Activated effector memory CD4-positive, alpha-beta T cell treated with Interleukin-2 at 50 U/mL for 16 hours (primary cell): Measurements from ENCODE around the gene GP1BA.

ENCODE experiments used
- DNase-seq: peaks from one replicate; pipeline ENCODE4 v3.0.0-alpha.2; 2020

The GP1BA gene

DNA sequence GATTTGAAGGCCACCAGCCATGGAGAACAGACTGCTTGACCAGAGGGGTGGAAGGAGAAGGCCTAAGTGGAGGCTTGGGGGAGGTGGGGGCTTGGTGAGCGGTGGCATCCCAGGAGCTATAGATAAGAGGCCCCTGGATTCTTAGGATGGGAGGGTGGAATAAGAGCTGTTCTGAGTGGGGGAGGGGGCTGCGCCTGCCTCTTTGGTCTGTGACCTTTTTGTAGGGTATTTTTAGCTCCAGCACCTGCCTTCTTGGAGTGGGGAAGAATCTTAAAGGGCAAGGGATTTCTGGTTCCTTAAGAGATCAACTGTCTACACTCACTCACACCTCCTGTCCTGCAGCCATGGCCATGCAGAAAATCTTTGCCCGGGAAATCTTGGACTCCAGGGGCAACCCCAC is 19.4 kb downstream of the GP1BA start:
- no peak for DNase-seq

GRCh38 chr17:4953451-4953961 is 21.4 kb downstream of the GP1BA start:
- DNase-seq, result no peak

GRCh38 chr17:4955091-4955490 is 23.0 kb downstream of the GP1BA start:
- no peak for DNase-seq

- DNase-seq, result no peak
Measured at GRCh38 chr17:4956493-4957061, 24.5 kb downstream of the GP1BA start.

- DNase-seq, result no peak
Measured at GRCh38 chr17:4958102-4958501, 26.0 kb downstream of the GP1BA start.

- DNase-seq, result no peak
Measured at GRCh38 chr17:4959261-4959965, 27.3 kb downstream of the GP1BA start.

DNA sequence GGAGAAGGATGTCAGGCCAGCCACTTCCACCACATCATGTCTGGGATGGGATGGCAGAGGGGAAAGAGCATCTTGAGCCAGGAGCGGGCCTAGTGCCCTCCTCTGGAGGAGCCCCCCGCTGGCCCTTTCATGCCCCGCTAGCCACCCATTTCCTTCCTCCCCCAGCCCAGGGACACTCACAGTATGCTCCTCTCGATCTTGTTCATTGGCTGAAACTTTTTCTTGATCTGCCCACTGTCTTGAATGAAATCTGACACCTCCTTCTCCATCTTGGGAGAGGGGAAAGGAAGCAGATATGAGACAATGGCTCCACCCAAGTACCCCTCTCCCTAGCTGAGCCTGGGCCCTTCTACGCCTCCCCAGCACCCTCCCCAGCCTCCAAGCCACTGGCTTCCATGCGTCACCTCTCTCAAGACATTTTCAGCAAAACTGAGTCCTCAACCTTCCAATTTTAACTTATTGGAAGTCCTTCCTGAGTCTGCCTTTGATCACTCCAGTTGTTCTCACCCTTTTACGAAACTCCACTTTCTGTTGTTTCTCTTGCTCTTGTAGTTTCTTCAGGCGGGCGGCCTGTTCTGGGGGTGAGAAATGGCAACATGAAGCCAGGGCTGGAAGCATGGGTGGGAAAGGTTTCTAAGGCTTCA is 28.3 kb downstream of the GP1BA start:
- DNase-seq, result no peak

DNA sequence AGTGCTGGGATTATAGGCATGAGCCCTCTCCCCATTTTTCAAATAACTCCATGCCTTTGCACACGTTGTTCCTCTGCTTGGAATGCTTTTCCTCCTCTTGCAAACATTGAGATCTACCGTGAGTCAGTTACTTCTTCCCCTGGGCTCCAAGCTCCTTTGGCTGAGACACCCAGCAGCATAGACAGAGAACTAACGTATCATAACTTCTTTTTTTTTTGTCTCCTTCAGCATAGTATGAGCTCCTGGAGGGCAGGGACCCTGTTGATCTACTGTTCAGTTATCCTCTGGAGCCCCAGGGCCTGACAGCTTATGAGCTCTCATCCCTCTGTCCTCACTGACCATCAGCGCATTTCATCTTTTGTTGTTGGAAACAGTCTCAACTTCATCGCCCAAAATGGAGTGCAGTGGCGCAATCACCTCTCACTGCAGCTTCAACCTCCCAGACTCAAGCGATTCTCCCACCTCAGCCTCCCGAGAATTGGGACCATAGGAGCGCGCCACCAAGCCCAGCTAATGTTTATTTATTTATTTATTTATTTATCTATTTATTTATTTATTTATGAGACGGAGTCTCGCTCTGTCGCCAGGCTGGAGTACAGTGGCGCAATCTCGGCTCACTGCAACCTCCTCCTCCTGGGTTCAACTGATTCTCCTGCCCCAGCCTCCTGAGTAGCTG is 33.4 kb downstream of the GP1BA start:
- DNase-seq, result no peak

DNA sequence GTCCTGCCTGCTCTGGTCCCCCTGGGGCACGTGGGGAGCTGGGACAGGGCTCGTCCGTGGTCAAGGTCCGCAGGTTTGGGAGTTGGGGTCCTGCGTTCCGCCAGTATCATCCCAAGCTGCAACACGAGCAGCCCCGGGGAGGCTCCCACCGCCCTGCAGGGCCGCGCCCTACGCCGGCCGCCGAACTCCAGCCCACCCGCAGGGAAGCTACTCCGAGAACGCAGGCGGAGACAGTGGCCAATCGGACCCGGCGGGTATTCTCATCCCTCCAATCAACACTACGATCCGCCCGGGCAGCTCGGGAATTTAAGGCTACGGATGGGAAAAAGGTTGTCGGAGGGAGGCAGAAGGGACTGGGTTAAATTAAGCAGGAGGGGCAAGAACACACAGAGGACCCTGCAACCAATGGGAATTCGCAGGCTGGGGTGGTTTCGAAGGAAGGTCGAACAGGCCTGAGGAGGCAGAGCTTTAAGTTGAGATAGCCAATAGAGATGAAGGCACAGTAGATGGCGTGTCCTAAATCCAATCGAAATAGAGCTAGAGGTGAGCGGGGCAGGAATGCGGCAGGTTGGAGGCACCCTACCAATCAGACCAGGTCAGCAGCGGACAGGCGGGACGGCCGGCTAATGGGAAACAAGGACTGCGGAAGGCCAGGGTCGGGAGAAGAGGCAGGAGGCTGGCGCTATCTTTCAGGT is 34.9 kb downstream of the GP1BA start:
- peak; percentile 92 for DNase-seq

DNA sequence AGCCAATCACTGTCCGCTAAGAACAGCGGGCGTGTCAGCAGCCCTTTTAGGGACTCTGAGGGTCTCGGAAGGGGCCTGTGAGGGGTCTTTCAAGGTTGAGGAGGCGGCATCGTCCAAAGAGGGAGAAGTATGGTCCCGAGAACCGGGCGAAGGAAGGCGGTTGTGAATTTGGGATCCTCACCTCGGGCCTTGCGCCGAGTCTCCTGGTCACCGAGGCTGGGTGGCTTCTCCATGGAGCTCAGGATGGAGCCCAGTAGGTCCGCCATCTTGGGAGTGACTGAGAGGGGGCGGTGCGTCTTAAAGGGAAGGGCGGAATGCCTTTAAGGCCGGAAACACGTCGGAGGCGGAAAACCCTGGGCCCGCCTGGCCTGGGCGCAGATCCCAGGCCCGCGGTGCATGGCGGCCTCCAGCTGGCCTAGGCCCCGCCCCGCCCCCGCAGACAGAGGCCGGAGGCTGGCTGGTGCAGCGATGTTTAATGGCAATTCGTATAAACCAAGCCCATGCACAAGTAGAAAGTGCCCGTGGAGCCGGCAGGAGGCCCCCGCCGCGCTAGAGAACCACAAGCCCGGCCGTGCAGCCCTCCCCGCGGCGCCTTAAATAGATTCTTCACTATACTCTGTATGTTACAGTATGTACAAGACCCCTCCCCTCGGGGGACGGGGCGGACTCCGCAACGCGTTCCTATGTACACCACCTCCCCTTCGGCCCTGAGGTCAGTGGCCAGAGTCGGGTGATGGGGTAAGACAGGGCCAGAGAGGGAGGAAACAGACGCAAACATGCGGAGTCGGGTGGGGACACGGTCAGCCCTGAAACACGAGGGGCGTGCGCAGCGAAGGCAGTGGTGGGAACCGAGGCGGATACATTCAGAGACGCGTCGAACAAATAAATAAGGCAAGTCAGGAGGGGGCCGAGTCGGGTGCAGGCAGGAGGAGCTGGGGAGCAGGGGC is 35.7 kb downstream of the GP1BA start, which contains the start of gene SPAG7:
Gene SPAG7, minus strand, starts transcription at position 279 of the 947 bp plus-strand sequence. Its CDS starts 13 bp downstream, at position 266.
- DNase-seq, result peak; percentile 93

DNA sequence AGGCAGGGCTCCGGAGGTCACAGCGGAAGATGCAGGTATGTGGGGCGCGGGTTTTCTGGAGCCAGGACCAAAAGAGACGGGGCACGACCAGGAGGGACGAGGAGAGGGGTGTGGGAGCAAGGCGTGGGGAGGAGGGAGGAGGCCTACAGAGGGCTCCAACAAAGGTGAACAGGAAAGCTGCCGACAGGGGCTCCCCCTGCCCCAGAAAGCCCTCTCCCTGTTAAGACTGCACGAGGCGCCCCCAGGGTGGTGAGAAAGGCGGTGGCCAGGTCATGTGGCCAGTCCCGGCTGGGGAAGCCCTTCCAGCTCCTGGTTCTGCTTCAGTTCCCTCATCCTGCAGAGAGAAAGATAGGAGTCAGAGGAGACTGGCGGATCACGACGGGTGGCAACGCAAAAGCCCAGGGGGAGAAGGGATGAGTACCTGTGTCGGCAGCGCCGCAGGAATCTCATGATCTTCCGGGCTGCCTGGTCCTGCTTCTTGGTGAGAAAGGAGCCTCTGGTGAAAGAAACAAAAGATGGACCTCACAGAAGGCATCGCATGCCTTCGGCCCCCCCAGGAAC is 36.5 kb downstream of the GP1BA start:
- DNase-seq, result no peak

- no peak for DNase-seq
Measured at GRCh38 chr17:4969047-4969550, 37.0 kb downstream of the GP1BA start.

GRCh38 chr17:4969551-4970173 is 37.6 kb downstream of the GP1BA start:
- DNase-seq, result no peak

DNA sequence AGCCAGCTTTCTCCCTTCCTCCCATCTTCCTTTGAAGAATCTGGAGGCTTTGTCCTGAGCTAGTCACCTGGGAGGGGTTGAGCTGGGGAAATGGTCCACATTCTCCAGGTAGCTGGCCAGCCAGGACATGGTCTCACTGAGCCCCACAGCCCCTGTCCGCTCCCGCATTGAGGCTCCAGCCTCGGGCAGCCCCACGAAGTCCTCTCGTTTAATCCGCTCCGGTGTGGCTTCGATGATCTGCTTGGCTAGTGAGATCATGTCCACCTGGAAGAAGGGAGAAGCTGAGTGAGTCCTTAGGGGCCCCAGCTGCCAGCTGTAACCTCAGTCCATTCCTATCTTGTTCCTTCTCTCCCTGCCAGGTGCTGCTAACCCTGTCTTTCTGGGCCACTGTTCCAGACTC is 38.2 kb downstream of the GP1BA start:
- no peak for DNase-seq

GRCh38 chr17:4971826-4972225 is 39.7 kb downstream of the GP1BA start:
- no peak for DNase-seq

- no peak for DNase-seq
Measured at GRCh38 chr17:4972322-4972721, 40.2 kb downstream of the GP1BA start.

- no peak for DNase-seq
Measured at GRCh38 chr17:4972752-4973151, 40.7 kb downstream of the GP1BA start.

GRCh38 chr17:4973256-4974114 is 41.4 kb downstream of the GP1BA start:
- DNase-seq, result no peak

GRCh38 chr17:4974115-4974670 is 42.1 kb downstream of the GP1BA start:
- no peak for DNase-seq
